NOMO-1 (cell line): ENCODE measurements around the gene TRIO.

ENCODE experiments used
- DNase-seq, 2 experiments: peaks; one replicate each; lab custom pipeline; 2025; ENCODE audit not compliant: unreplicated experiment in 2 of 2; lab: John Stamatoyannopoulos, UW

Gene TRIO

GRCh38 chr5:14219800-14220512 lies 76.8 kb downstream of the TRIO start:
- no peak for DNase-seq

GRCh38 chr5:14220642-14221041 lies 77.5 kb downstream of the TRIO start:
- DNase-seq, result no peak

GRCh38 chr5:14221732-14222131 lies 78.6 kb downstream of the TRIO start:
- DNase-seq, result no peak

GRCh38 chr5:14222206-14222605 lies 79.1 kb downstream of the TRIO start:
- no peak for DNase-seq

- no peak for DNase-seq
These were observed 80.2 kb downstream of the TRIO start for GRCh38 chr5:14223372-14223771.

GRCh38 chr5:14225173-14225834 lies 82.2 kb downstream of the TRIO start:
- no peak for DNase-seq

DNA sequence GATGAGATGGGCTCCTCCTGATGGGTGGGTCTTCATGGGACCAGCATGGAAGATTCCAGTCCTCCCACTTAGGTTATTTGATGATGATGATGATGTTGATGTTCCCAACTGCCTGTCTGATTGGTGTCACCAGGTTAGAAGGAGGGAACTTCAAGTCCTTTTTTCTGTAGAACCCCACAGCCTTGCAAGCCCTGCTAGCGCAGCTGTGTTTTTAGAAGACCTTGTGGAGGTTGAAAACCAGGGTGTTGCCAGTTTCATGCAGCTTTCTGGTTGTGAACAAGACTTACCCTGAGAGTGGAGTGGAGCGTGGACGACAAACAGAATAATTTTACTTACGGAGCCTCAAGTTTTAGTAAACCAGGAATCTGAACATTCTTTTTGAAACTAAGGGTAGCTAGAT lies 83.0 kb downstream of the TRIO start:
- DNase-seq, result no peak

GRCh38 chr5:14226554-14226953 lies 83.4 kb downstream of the TRIO start:
- no peak for DNase-seq

GRCh38 chr5:14226992-14227391 lies 83.8 kb downstream of the TRIO start:
- DNase-seq, result no peak

GRCh38 chr5:14227513-14227912 lies 84.4 kb downstream of the TRIO start:
- no peak for DNase-seq

DNA sequence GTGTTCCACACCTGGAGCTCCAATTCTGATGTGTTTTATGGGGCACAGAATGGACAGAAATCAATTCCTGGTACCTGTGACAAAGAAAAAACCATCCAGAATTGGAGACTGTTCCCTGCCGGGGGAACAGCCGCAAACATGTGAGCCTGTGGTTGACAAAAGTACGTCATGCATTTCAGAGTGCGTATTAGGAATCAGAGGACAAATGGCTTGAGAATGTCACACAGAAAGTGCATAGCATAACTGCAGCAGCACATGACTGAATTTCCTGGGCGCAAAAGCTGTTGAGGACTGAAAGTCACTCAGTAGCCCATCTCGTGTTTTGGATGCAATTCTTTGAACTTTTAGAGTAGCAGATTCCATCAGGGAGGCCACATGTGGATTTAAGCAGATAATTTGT lies 85.1 kb downstream of the TRIO start:
- no peak for DNase-seq

GRCh38 chr5:14229181-14229580 lies 86.0 kb downstream of the TRIO start:
- no peak for DNase-seq

- no peak for DNase-seq
These were observed 86.6 kb downstream of the TRIO start for GRCh38 chr5:14229734-14230133.

GRCh38 chr5:14231156-14231555 lies 88.0 kb downstream of the TRIO start:
- no peak for DNase-seq

DNA sequence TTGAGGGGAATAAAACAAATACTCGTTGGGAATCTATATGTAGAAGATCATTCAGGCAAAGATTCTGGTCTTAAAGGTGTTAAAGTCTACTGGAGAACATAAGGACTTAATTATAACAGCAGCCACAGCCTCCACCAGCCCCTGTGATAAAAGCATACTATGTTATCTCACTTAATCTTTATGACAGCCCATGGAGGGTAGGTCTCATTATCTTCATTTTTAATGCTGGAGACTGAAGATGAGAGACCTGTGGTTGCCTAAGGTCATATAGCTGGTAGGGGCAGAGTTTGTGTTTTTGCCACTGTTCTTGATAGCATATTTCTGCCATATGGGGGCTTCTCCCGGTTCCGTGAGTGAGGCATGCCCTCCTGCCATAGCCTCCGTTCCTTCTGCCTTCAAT lies 88.7 kb downstream of the TRIO start:
- DNase-seq, result no peak

- DNase-seq, result no peak
These were observed 91.1 kb downstream of the TRIO start for GRCh38 chr5:14234204-14234603.

GRCh38 chr5:14235872-14236271 lies 92.7 kb downstream of the TRIO start:
- no peak for DNase-seq

DNA sequence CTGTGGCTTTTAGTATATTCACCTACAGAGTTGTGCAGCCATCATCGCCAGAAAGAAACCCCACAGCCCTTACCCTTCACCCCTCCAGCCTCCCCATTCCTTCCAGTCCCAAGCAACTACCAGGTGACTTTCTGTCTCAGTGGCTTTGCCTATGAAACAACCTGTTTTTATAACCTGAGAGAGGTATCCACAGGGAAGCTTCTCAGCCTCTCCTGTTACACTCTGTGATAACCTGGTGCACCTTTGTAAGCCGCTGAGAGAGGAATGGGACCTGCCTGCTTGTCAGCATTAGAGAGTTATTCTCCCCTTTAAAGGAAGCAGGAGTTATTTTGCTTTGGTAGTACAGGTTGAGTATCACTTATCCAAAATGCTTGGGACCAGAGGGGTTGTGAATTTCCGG lies 93.6 kb downstream of the TRIO start:
- no peak for DNase-seq

GRCh38 chr5:14237317-14238086 lies 94.4 kb downstream of the TRIO start:
- DNase-seq, result no peak

DNA sequence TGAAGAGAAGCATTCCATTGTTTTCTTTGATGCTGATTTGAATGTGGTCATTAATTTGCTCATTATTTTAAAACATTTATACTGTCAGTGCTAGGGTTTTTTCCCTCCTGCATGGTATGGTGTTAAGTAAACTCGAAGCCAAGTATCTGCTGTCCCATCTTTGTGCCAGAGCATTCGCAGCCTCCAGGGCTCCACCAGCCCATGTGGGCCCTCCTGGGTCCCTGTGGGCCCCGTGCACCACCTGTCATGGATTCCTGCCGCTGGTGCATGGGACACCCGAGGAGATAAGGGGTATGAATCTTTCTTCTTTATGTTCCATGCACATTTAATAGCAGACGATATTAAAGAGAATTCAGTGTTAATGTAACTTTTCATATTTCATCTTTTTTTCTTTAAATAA lies 95.1 kb downstream of the TRIO start:
- DNase-seq, result no peak

DNA sequence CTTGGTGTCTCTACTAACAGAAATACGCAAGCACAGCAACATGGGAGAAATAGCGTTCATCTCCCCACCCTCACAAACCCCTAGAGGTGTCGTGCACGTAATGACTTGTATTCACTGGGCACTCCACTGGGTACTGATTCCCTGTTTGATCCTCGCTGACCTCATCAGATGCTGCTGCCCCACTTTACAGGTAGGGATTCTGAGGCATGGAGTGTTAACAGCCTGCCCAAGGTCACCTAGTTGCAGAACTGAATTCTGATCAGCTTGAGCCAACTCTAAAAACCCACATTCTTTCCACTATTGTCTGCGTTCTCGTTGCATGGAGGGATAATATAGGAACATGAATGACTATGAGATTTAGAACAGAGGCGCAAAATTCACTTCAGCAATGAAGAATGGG lies 96.3 kb downstream of the TRIO start:
- no peak for DNase-seq

DNA sequence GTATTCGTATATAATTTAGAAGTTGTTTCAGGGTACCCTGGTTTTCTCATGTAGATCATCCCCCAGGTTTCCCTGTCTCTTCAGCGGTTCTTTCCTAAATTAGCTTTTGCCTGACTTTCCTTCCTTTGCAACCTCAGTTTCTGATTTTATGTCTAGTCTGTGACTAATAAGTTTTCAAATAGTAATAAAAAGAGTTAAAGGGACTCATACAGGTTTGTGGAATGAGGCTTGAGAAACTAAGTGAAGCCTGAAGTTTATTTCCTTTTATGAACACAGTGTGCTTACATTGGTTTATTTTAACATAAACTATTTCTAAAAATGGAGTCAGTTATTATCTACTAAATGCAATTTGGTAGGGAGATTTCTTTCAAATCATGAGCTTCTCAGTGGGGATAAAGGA lies 96.8 kb downstream of the TRIO start:
- DNase-seq, result no peak
